Common myeloid progenitor, CD34-positive (primary cell): ENCODE results near the gene HTRA2.
"Not testable (repeated sequence)": the region's sequence is repeated elsewhere in the genome, so short reads cannot be mapped to it uniquely, and the experiment has no call there.

Experiments used
- CTCF ChIA-PET: fragments of 350-600 bp; sonication (Branson Sonifier 250); formaldehyde crosslinking; loops from one replicate; lab custom pipeline; 2021; ENCODE audit warnings: antibody characterized with exemption; lab: Charles Lee
- POLR2A ChIA-PET: fragments of 350-600 bp; sonication (Branson Sonifier 250); formaldehyde crosslinking; loops from one replicate; lab custom pipeline; 2021; ENCODE audit warnings: antibody characterized with exemption; lab: Charles Lee
- DNase-seq, 3 donors: peaks; one replicate each; pipeline versions ENCODE4 v3.0.0 to v3.0.0-alpha.2; 2013
- H3K27ac ChIP-seq, 2 experiments: 1 replicate in 1 of 2; 2 replicates in 1 of 2; pipeline ENCODE4 v1.7.0; 2013; ENCODE audit warnings: inconsistent platforms in 2 of 2, low read length in 2 of 2, mild to moderate bottlenecking in 2 of 2, low read depth in 1 of 2, moderate library complexity in 1 of 2; ENCODE audit not compliant: severe bottlenecking in 2 of 2, insufficient read depth in 1 of 2, poor library complexity in 1 of 2
- H3K27me3 ChIP-seq, 5 experiments: replicated peaks in 2 of 5; 1 replicate in 3 of 5; 2 replicates in 2 of 5; pipeline versions ENCODE4 v1.6.1 to v1.7.0; 2013; ENCODE audit warnings: low read length in 4 of 5, mild to moderate bottlenecking in 2 of 5, moderate library complexity in 2 of 5, inconsistent platforms in 1 of 5; ENCODE audit not compliant: insufficient read depth in 5 of 5, control insufficient read depth in 4 of 5
- H3K36me3 ChIP-seq, 4 experiments: 1 replicate in 2 of 4; 2 replicates in 2 of 4; pipeline versions ENCODE4 v1.6.1 to v1.7.0; 2013; ENCODE audit warnings: low read length in 3 of 4, control low read depth in 1 of 4, mild to moderate bottlenecking in 1 of 4; ENCODE audit not compliant: control insufficient read depth in 4 of 4, insufficient read depth in 4 of 4
- H3K4me1 ChIP-seq, 4 experiments: 1 replicate in 3 of 4; 2 replicates in 1 of 4; pipeline versions ENCODE4 v1.6.1 to v1.7.1; 2013; ENCODE audit warnings: low read length in 3 of 4, mild to moderate bottlenecking in 3 of 4, control low read depth in 1 of 4, inconsistent platforms in 1 of 4, moderate library complexity in 1 of 4; ENCODE audit not compliant: control insufficient read depth in 4 of 4, insufficient read depth in 4 of 4; ENCODE audit errors: control extremely low read depth in 1 of 4
- H3K4me3 ChIP-seq, 7 experiments: 1 replicate in 4 of 7; 2 replicates in 3 of 7; pipeline versions ENCODE4 v1.5.1 to v1.7.0; 2013; ENCODE audit warnings: mild to moderate bottlenecking in 7 of 7, low read length in 6 of 7, moderate library complexity in 6 of 7, inconsistent platforms in 2 of 7, low read depth in 2 of 7, control low read depth in 1 of 7; ENCODE audit not compliant: insufficient read depth in 4 of 7, control insufficient read depth in 1 of 7; ENCODE audit errors: extremely low read depth in 1 of 7
- H3K9me3 ChIP-seq, 5 experiments: 1 replicate in 4 of 5; 2 replicates in 1 of 5; pipeline versions ENCODE4 v1.6.1 to v1.7.1; 2013; ENCODE audit warnings: low read length in 4 of 5, mild to moderate bottlenecking in 2 of 5, inconsistent platforms in 1 of 5, low read depth in 1 of 5, moderate library complexity in 1 of 5; ENCODE audit not compliant: control insufficient read depth in 4 of 5, insufficient read depth in 2 of 5; ENCODE audit errors: control extremely low read depth in 1 of 5
- WGBS: methylation state at CpG from one replicate; pipeline ENCODE4 v1.1.5; 2013; ENCODE audit not compliant: insufficient coverage; 5-methylcytosine and 5-hydroxymethylcytosine counted together

Gene HTRA2

DNA sequence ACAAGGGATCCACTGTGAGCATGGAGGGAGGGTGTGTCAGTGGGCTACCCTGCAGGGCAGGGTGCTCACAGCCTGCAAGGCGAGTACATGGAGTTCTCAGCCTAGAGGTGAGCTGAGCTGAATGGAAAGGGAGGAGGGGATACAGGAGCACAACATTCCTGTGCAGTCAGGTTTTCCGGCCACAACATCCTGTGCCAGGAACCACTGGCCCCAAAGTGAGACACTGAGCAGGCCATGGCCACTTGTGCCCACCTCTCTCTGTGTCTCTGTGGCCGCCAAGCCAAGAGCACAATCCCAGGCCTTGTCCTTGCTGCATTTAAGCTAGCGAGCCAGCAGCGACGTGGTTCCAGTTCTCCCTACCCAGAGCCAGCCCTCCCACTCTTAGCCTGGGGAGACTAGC lies 30.9 kb downstream of the HTRA2 start:
- no peak overlapping the region for H3K27ac ChIP-seq
- 69% methylated on average over 3 of the region's 6 CpGs for WGBS
- H3K4me3 ChIP-seq = no peak overlapping the region
- DNase-seq = no peak
- H3K36me3 ChIP-seq = peaks cover 0 to 27% (median 11%) of the 10 kb centered on the region in 4 experiments
- H3K4me1 ChIP-seq = peaks cover 0 to 66% (median 23%) of the 10 kb centered on the region in 4 experiments
- H3K27me3 ChIP-seq = no peaks in the 10 kb centered on the region
- ChIA-PET POLR2A (no interaction called here), CTCF (interaction anchor here (0.8 to 6.1 kb wide), 2 partner anchors 15 to 29 kb away, joined by 3 to 35 read pairs; no protein-coding TSS in a partner anchor)
- H3K9me3 ChIP-seq = no peaks in the 10 kb centered on the region

DNA sequence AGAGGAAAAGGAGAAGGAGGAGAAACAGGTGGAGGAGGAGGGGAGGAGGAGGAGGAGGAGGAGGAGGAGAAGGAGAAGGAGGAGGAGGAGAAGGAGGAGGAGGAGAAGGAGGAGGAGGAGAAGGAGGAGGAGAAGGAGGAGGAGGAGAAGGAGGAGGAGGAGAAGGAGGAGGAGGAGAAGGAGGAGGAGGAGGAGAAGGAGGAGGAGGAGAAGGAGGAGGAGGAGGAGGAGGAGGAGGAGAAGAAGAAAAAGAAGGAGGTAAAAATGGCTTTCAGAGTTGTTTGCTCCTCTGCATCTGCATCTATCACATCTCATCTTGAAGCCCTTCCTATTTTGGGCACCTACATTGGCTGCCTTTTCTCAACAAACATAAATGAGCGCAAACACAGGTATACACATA lies 31.3 kb downstream of the HTRA2 start:
- H3K27me3 ChIP-seq, H3K27ac ChIP-seq, DNase-seq, POLR2A ChIA-PET, H3K4me3 ChIP-seq, H3K9me3 ChIP-seq: not testable (repeated sequence)
- CTCF ChIA-PET = interaction anchor here (1.0 to 6.1 kb wide), 2 partner anchors 15 kb away, joined by 4 to 35 read pairs; no protein-coding TSS in a partner anchor
- 100% methylated on average over 1 of the region's 1 CpG for WGBS
- peaks cover 0 to 64% (median 19%) of the 10 kb centered on the region in 4 experiments for H3K4me1 ChIP-seq
- H3K36me3 ChIP-seq = peaks cover 0 to 23% (median 11%) of the 10 kb centered on the region in 4 experiments

DNA sequence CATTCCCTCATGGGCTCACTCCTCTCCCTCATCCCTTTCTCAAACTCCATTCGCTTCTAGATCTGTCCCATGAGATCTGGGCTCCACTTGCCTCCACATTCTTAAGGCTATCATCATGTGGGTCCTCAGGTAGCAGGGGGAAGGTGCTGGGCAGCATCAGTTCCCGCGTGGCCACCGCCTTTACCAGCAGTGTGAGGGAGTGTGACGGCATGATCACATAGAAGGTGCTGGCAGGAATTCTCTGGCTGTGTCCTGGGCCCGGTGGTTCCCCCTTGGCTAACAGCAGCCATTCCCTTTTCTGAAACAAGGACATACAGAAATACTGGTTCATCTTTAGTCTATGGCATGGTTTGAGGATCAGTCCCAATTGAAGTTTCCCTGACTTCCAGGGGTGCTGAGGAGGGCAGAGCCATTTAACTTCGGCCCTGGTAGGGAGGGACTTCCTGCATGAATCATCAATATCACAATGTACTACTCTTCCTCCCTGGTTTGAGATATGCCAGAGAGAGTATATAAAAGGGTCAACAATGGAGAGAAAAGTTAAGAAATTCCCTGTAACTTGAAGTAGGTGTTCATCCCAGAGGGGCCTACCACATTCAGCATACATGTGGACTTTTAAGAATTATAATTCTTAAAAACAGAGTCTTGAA lies 32.5 kb downstream of the HTRA2 start:
- peaks cover 0 to 10% (median under 1%) of the 10 kb centered on the region in 4 experiments for H3K36me3 ChIP-seq
- 94% methylated on average over 5 of the region's 7 CpGs for WGBS
- POLR2A ChIA-PET = no interaction called here
- H3K4me3 ChIP-seq = no peak overlapping the region
- no peaks in the 10 kb centered on the region for H3K9me3 ChIP-seq
- H3K4me1 ChIP-seq = peaks cover 0 to 60% (median 15%) of the 10 kb centered on the region in 4 experiments
- no peak overlapping the region for H3K27ac ChIP-seq
- CTCF ChIA-PET = interaction anchor here (1.0 kb wide), 1 partner anchor 14 kb away, joined by 4 read pairs; no protein-coding TSS in a partner anchor
- peak in 1 of 3 donors; percentile 27 for DNase-seq
- H3K27me3 ChIP-seq = no peaks in the 10 kb centered on the region

DNA sequence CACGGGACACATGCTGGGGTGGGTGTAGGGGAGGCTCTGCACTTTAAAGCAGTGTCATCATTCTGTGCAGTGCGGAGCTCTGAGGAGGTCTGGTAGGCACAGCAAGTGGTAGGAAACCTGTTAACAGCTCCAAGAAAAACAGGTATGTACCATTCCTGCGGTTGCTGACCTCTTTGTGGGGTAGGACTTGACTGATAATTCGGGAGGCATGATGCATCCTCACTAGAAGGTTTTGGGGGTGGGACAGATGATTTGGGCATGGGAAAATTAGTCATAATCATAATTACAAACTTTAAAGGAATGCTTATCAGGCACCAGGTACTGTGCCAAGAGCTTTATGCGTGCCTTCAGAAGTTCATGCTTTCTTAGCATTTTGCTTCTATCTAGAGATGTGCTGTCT lies 34.5 kb downstream of the HTRA2 start:
- no peak overlapping the region for H3K27ac ChIP-seq
- H3K4me1 ChIP-seq = peaks cover 0 to 54% (median 17%) of the 10 kb centered on the region in 4 experiments
- no peak for DNase-seq
- 96% methylated on average over 4 of the region's 5 CpGs for WGBS
- no peak overlapping the region for H3K4me3 ChIP-seq
- H3K36me3 ChIP-seq = no peaks in the 10 kb centered on the region
- H3K9me3 ChIP-seq = no peaks in the 10 kb centered on the region
- ChIA-PET CTCF (interaction anchor here (0.9 to 1.5 kb wide), 4 partner anchors 11 to 32 kb away, joined by 4 to 5 read pairs (median 4); no protein-coding TSS in a partner anchor), POLR2A (no interaction called here)
- no peaks in the 10 kb centered on the region for H3K27me3 ChIP-seq

DNA sequence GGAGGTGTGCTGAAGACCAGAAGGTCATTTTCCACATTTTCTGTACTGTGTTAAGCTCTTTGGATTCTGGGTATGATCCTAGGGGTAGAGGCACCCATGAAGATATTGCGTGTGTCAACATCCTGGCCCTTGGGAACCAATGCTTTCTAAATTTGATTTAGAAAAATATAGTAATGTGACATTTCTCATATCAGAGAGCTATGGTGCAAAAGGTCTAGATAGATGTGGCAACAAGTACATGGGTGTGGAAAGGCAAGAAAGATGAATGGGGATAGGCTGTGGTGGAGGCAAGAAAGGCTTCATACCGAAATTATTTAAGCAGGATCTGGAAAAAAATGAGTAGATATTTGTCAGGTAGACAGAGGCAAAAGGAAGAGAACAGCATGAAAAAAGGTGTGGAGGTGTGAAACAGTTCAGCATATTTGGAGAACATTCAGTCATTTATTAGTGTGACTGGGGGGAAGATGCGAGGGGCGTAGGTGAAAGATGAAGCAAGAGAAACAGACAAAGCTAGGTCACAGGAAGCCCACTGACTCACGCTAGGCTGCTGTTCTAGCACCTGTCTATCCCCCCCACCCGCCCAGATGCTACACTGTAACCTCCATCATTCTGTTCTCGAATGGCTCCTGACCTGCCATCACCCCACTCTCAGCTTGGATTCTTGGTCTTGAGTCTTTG lies 36.5 kb downstream of the HTRA2 start:
- Histone ChIP-seq H3K4me1 (peaks cover 0 to 56% (median 14%) of the 10 kb centered on the region in 4 experiments), H3K36me3 (no peaks in the 10 kb centered on the region), H3K9me3 (no peaks in the 10 kb centered on the region), H3K4me3 (no peak overlapping the region), H3K27me3 (no peaks in the 10 kb centered on the region), H3K27ac (no peak overlapping the region)
- ChIA-PET POLR2A (interaction anchor here (1.6 kb wide), 1 partner anchor 9 kb away, joined by 3 read pairs; no protein-coding TSS in a partner anchor), CTCF (interaction anchor here (1.0 to 4.5 kb wide), 6 partner anchors 8 to 177 kb away, joined by 3 to 23 read pairs (median 4); no protein-coding TSS in a partner anchor)
- 97% methylated on average over 4 of the region's 7 CpGs for WGBS
- no peak for DNase-seq

DNA sequence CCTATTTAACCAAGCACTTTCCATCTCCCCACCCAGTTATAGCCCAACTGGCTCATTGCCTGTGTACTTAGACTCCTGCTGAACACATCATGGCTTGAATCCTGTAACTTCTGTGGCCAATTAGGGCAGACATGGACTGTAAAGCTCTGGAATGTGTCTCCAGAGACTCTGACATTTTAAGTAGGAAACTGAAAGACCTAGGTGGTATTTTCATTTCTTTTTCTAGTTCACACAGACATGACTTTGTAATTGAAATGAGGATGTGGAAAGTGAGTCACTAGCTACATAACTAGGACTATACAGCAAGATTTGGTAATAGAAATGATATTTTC lies 37.0 kb downstream of the HTRA2 start:
- no peak overlapping the region for H3K27ac ChIP-seq
- H3K4me1 ChIP-seq = peaks cover 0 to 54% (median 14%) of the 10 kb centered on the region in 4 experiments
- DNase-seq = no peak
- H3K36me3 ChIP-seq = no peaks in the 10 kb centered on the region
- H3K27me3 ChIP-seq = no peaks in the 10 kb centered on the region
- CTCF ChIA-PET = interaction anchor here (1.0 to 4.5 kb wide), 5 partner anchors 8 to 178 kb away, joined by 3 to 23 read pairs (median 5); no protein-coding TSS in a partner anchor
- no peaks in the 10 kb centered on the region for H3K9me3 ChIP-seq
- POLR2A ChIA-PET = interaction anchor here (1.6 kb wide), 1 partner anchor 9 kb away, joined by 3 read pairs; no protein-coding TSS in a partner anchor
- H3K4me3 ChIP-seq = no peak overlapping the region
